Measurements from ENCODE around the gene YIPF5. TPM values are rescaled to one million over a fixed set of nuclear protein-coding genes. Genes with fewer than 3 reads are reported as not detected.

Gene YIPF5
- total RNA-seq, 1 donor from 2014 or later, result 43.3 TPM

DNA sequence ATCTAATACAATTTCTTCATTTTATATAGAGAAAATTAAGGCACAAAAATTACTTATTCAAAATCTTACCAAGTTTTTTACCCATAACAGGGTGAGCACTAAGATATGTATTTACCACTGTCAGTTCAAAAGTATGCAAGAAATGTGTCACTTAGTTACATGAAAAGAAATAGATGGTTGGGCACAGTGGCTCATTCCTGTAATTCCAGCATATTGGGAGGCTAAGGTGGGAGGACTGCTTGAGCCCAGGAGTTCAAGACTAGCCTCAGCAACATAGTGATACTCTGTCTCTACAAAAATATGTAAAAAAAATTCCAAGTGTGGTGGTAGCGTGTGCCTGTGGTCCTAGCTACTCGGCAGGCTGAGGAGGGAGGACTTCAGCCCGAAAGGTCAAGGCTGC lies 19.4 kb downstream of the YIPF5 start:
- Histone ChIP-seq H3K36me3 (ENCODE audit: control insufficient read depth in 3 of 3, insufficient read depth in 3 of 3, low read length in 3 of 3) (no peaks in the 10 kb centered on the region), H3K27me3 (ENCODE audit: control insufficient read depth in 3 of 3, insufficient read depth in 3 of 3, low read length in 3 of 3) (no peaks in the 10 kb centered on the region), H3K9ac (ENCODE audit: low read depth in 1 of 3, low read length in 3 of 3) (no peak overlapping the region), H3K9me3 (ENCODE audit: control insufficient read depth in 3 of 3, low read length in 3 of 3) (no peaks in the 10 kb centered on the region), H3K4me3 (ENCODE audit: low read length in 3 of 3) (no peak overlapping the region), H3K4me1 (ENCODE audit: control insufficient read depth in 3 of 3, insufficient read depth in 3 of 3, low read length in 3 of 3) (peaks cover 0 to 7% (median 2%) of the 10 kb centered on the region in 3 donors), H3K27ac (ENCODE audit: low read depth, low read length) (no peak overlapping the region)

GRCh38 chr5:144144956-144145751 lies 25.3 kb downstream of the YIPF5 start:
- Histone ChIP-seq H3K4me3 (ENCODE audit: low read length in 3 of 3) (no peak overlapping the region), H3K36me3 (ENCODE audit: control insufficient read depth in 3 of 3, insufficient read depth in 3 of 3, low read length in 3 of 3) (no peaks in the 10 kb centered on the region), H3K4me1 (ENCODE audit: control insufficient read depth in 3 of 3, insufficient read depth in 3 of 3, low read length in 3 of 3) (peaks cover 5 to 25% (median 21%) of the 10 kb centered on the region in 3 donors), H3K9me3 (ENCODE audit: control insufficient read depth in 3 of 3, low read length in 3 of 3) (no peaks in the 10 kb centered on the region), H3K27me3 (ENCODE audit: control insufficient read depth in 3 of 3, insufficient read depth in 3 of 3, low read length in 3 of 3) (no peaks in the 10 kb centered on the region), H3K27ac (ENCODE audit: low read depth, low read length) (peak overlapping the region; percentile 45), H3K9ac (ENCODE audit: low read depth in 1 of 3, low read length in 3 of 3) (no peak overlapping the region)

DNA sequence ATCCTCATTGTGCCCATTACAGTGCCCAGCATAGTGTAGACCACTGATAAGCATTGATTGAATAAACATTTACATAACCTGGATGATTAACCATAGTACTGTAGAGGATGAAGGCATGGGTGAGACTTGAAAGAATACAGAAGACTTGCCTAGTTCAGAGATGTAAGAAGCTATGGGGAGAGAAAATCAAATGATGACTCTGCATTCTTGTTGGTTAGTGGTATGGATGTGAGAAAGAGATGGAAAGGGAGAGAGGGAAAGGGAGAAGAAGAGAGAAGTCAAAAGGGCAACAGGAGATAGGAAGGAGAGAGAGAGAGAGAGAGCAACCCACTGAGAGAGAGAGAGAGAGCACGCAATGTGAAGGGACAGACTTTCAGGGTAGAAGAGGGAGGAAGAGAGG lies 26.8 kb downstream of the YIPF5 start:
- H3K9me3 ChIP-seq (ENCODE audit: control insufficient read depth in 3 of 3, low read length in 3 of 3), result no peaks in the 10 kb centered on the region
- H3K4me3 ChIP-seq (ENCODE audit: low read length in 3 of 3), result no peak overlapping the region
- no peaks in the 10 kb centered on the region for H3K36me3 ChIP-seq (ENCODE audit: control insufficient read depth in 3 of 3, insufficient read depth in 3 of 3, low read length in 3 of 3)
- no peak overlapping the region for H3K27ac ChIP-seq (ENCODE audit: low read depth, low read length)
- no peaks in the 10 kb centered on the region for H3K27me3 ChIP-seq (ENCODE audit: control insufficient read depth in 3 of 3, insufficient read depth in 3 of 3, low read length in 3 of 3)
- peaks cover 5 to 25% (median 25%) of the 10 kb centered on the region in 3 donors for H3K4me1 ChIP-seq (ENCODE audit: control insufficient read depth in 3 of 3, insufficient read depth in 3 of 3, low read length in 3 of 3)
- H3K9ac ChIP-seq (ENCODE audit: low read depth in 1 of 3, low read length in 3 of 3), result no peak overlapping the region

DNA sequence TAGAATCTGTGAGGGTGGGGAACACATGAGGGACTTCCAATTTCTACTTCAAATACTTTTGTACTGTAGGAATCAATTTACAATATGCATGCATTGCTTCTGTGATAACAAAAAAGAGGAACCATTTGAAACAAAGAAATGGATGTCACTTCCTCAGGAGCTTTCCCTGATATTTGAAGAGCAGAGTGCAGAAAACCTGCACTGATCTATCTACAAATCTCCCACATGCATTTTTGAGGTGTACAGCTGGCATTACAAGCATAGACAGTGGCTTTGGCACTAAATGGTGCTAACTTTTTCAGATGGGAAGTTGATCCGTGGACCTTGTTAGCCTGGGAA lies 27.7 kb downstream of the YIPF5 start:
- H3K27ac ChIP-seq (ENCODE audit: low read depth, low read length), result no peak overlapping the region
- peaks cover 5 to 25% (median 25%) of the 10 kb centered on the region in 3 donors for H3K4me1 ChIP-seq (ENCODE audit: control insufficient read depth in 3 of 3, insufficient read depth in 3 of 3, low read length in 3 of 3)
- no peaks in the 10 kb centered on the region for H3K9me3 ChIP-seq (ENCODE audit: control insufficient read depth in 3 of 3, low read length in 3 of 3)
- no peaks in the 10 kb centered on the region for H3K36me3 ChIP-seq (ENCODE audit: control insufficient read depth in 3 of 3, insufficient read depth in 3 of 3, low read length in 3 of 3)
- no peak overlapping the region for H3K9ac ChIP-seq (ENCODE audit: low read depth in 1 of 3, low read length in 3 of 3)
- H3K27me3 ChIP-seq (ENCODE audit: control insufficient read depth in 3 of 3, insufficient read depth in 3 of 3, low read length in 3 of 3), result no peaks in the 10 kb centered on the region
- H3K4me3 ChIP-seq (ENCODE audit: low read length in 3 of 3), result no peak overlapping the region

- Histone ChIP-seq H3K27me3 (ENCODE audit: control insufficient read depth in 3 of 3, insufficient read depth in 3 of 3, low read length in 3 of 3) (no peaks in the 10 kb centered on the region), H3K4me3 (ENCODE audit: low read length in 3 of 3) (no peak overlapping the region), H3K27ac (ENCODE audit: low read depth, low read length) (no peak overlapping the region), H3K9ac (ENCODE audit: low read depth in 1 of 3, low read length in 3 of 3) (no peak overlapping the region), H3K4me1 (ENCODE audit: control insufficient read depth in 3 of 3, insufficient read depth in 3 of 3, low read length in 3 of 3) (peaks cover 5 to 25% (median 25%) of the 10 kb centered on the region in 3 donors), H3K36me3 (ENCODE audit: control insufficient read depth in 3 of 3, insufficient read depth in 3 of 3, low read length in 3 of 3) (no peaks in the 10 kb centered on the region), H3K9me3 (ENCODE audit: control insufficient read depth in 3 of 3, low read length in 3 of 3) (no peaks in the 10 kb centered on the region)
These were observed 28.2 kb downstream of the YIPF5 start for GRCh38 chr5:144142139-144142823.

- no peak overlapping the region for H3K27ac ChIP-seq (ENCODE audit: low read depth, low read length)
- no peaks in the 10 kb centered on the region for H3K9me3 ChIP-seq (ENCODE audit: control insufficient read depth in 3 of 3, low read length in 3 of 3)
- no peaks in the 10 kb centered on the region for H3K36me3 ChIP-seq (ENCODE audit: control insufficient read depth in 3 of 3, insufficient read depth in 3 of 3, low read length in 3 of 3)
- peaks cover 5 to 25% (median 23%) of the 10 kb centered on the region in 3 donors for H3K4me1 ChIP-seq (ENCODE audit: control insufficient read depth in 3 of 3, insufficient read depth in 3 of 3, low read length in 3 of 3)
- H3K4me3 ChIP-seq (ENCODE audit: low read length in 3 of 3), result no peak overlapping the region
- no peak overlapping the region for H3K9ac ChIP-seq (ENCODE audit: low read depth in 1 of 3, low read length in 3 of 3)
- no peaks in the 10 kb centered on the region for H3K27me3 ChIP-seq (ENCODE audit: control insufficient read depth in 3 of 3, insufficient read depth in 3 of 3, low read length in 3 of 3)
These were observed 28.9 kb downstream of the YIPF5 start for GRCh38 chr5:144141585-144141984.

- Histone ChIP-seq H3K9me3 (ENCODE audit: control insufficient read depth in 3 of 3, low read length in 3 of 3) (no peaks in the 10 kb centered on the region), H3K36me3 (ENCODE audit: control insufficient read depth in 3 of 3, insufficient read depth in 3 of 3, low read length in 3 of 3) (no peaks in the 10 kb centered on the region), H3K4me3 (ENCODE audit: low read length in 3 of 3) (no peak overlapping the region), H3K9ac (ENCODE audit: low read depth in 1 of 3, low read length in 3 of 3) (no peak overlapping the region), H3K4me1 (ENCODE audit: control insufficient read depth in 3 of 3, insufficient read depth in 3 of 3, low read length in 3 of 3) (peaks cover under 1 to 14% (median 12%) of the 10 kb centered on the region in 3 donors), H3K27me3 (ENCODE audit: control insufficient read depth in 3 of 3, insufficient read depth in 3 of 3, low read length in 3 of 3) (no peaks in the 10 kb centered on the region), H3K27ac (ENCODE audit: low read depth, low read length) (no peak overlapping the region)
These were observed 30.9 kb downstream of the YIPF5 start for GRCh38 chr5:144139586-144139985.

DNA sequence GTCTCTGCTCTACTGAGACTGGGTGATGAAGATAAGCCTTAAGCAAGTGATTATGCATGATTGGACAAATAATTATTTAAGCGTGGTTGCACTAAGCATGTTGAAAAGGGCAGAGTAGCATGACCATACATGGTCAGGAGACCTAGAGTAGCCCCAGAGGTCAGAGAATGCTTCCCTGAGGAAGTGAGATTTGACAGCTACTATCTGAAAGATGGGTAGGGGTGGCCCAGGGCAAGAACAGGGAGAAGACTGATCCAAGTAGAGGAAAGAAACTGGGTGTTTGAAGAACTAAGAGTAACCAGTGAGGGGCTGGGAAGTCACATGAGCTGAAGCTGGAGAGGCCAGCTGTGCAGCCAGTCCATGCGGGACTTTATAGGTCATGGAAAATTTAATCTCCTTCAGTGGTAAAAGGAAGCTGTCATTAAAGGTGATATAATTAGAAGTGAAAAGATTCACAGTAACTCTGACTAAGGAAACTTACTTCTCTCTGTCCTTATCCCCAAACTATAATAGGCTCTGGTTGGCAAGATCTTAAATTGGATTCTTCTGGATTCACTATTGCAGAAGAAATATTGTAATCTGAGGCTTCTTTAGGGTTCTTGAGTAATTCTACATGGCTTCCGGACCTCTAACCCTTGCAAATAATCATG lies 35.2 kb downstream of the YIPF5 start:
- Histone ChIP-seq H3K4me1 (ENCODE audit: control insufficient read depth in 3 of 3, insufficient read depth in 3 of 3, low read length in 3 of 3) (peaks cover 0 to 4% (median 0%) of the 10 kb centered on the region in 3 donors), H3K27ac (ENCODE audit: low read depth, low read length) (no peak overlapping the region), H3K9ac (ENCODE audit: low read depth in 1 of 3, low read length in 3 of 3) (no peak overlapping the region), H3K36me3 (ENCODE audit: control insufficient read depth in 3 of 3, insufficient read depth in 3 of 3, low read length in 3 of 3) (no peaks in the 10 kb centered on the region), H3K27me3 (ENCODE audit: control insufficient read depth in 3 of 3, insufficient read depth in 3 of 3, low read length in 3 of 3) (no peaks in the 10 kb centered on the region), H3K9me3 (ENCODE audit: control insufficient read depth in 3 of 3, low read length in 3 of 3) (no peaks in the 10 kb centered on the region), H3K4me3 (ENCODE audit: low read length in 3 of 3) (no peak overlapping the region)

DNA sequence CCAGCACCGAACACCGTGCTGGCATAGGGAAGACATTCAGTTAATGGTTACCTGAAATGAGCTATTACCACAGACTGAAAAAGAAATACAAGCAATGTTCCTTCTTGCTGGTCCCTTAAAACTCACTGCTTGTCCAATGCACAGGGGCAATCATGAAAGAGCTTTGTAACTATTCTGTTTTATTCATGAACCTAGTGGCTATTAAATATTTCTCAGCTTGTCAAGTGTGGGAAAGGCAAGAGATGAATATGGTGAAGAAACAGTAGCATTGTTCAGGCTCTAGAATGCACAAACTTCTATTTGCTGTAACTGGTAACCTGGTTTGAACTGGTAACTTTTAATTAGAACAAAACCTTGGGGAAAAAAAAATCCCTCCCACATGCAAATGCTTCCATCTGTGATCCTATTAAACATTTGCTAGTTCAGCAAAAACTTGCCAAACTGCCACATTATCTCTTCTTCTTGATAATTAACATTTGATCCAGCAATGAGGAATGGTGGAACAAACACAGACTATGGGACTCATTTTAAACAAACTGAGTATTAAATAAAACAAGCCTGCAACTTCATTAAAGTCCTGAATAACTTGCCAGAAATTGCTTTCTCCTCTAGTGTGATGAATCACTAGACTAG lies 36.1 kb downstream of the YIPF5 start:
- Histone ChIP-seq H3K4me3 (ENCODE audit: low read length in 3 of 3) (no peak overlapping the region), H3K9me3 (ENCODE audit: control insufficient read depth in 3 of 3, low read length in 3 of 3) (no peaks in the 10 kb centered on the region), H3K36me3 (ENCODE audit: control insufficient read depth in 3 of 3, insufficient read depth in 3 of 3, low read length in 3 of 3) (no peaks in the 10 kb centered on the region), H3K4me1 (ENCODE audit: control insufficient read depth in 3 of 3, insufficient read depth in 3 of 3, low read length in 3 of 3) (no peaks in the 10 kb centered on the region), H3K27me3 (ENCODE audit: control insufficient read depth in 3 of 3, insufficient read depth in 3 of 3, low read length in 3 of 3) (no peaks in the 10 kb centered on the region), H3K27ac (ENCODE audit: low read depth, low read length) (no peak overlapping the region), H3K9ac (ENCODE audit: low read depth in 1 of 3, low read length in 3 of 3) (no peak overlapping the region)

All from skeletal muscle tissue (tissue), 4 donors.